ENCODE data around the gene EFCAB14. TPM values are rescaled to one million over a fixed set of nuclear protein-coding genes. Genes with fewer than 3 reads are reported as not detected.

The EFCAB14 gene
- polyA plus RNA-seq, 1 donor from 2014 or later = 7.6 TPM

DNA sequence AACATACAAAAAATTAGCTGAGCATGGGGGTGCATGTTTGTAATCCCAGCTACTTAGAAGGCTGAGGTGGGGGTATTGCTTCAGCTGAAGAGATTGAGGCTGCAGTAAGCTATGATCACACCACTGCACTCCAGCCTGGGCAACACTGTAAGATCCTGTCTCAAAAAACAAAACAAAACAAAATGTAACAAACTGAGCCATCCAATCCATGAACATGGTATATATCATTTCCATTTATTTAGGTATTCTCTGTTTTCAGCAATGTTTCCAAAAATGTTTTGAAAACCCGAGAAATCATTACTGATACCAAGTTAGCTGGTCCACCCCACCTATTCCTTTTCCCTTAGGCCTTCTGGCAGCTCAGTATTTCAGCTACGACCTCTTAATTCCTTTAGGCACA, 69.2 kb downstream of the EFCAB14 start:
- Histone ChIP-seq H3K9ac (ENCODE audit: low read length) (no peak overlapping the region), H3K27me3 (ENCODE audit: insufficient read depth, low read depth, low read length) (no peaks in the 10 kb centered on the region), H3F3A (ENCODE audit: insufficient read depth, low read length, poor library complexity, severe bottlenecking) (no peaks in the 10 kb centered on the region), H2AFZ (ENCODE audit: low read depth, low read length) (no peak overlapping the region), H3K27ac (ENCODE audit: low read length) (no peak overlapping the region), H4K20me1 (ENCODE audit: insufficient read depth) (no peaks in the 10 kb centered on the region), H3K9me2 (ENCODE audit: insufficient read depth, low read length) (no peaks in the 10 kb centered on the region), H3K9me3 (ENCODE audit: low read length) (peaks cover 6% of the 10 kb centered on the region), H3K4me2 (ENCODE audit: low read length) (no peak overlapping the region), H3K79me2 (replicated peaks; ENCODE audit: insufficient read depth, low read length) (no peaks in the 10 kb centered on the region), H3K4me3 (ENCODE audit: low read length) (no peak overlapping the region), H3K36me3 (ENCODE audit: insufficient read depth, low read length) (peaks cover 19% of the 10 kb centered on the region)
- TF ChIP-seq EP300 (conservative IDR thresholded peaks at IDR 0.05; ENCODE audit: poor library complexity, severe bottlenecking) (no peak), TAF1 (IDR thresholded peaks at IDR 0.05; ENCODE audit: low read depth) (no peak), MXI1 (conservative IDR thresholded peaks at IDR 0.05; ENCODE audit: poor library complexity, severe bottlenecking) (no peak), POLR2AphosphoS5 (IDR thresholded peaks at IDR 0.05) (no peak), EZH2 (IDR thresholded peaks at IDR 0.05; ENCODE audit: borderline replicate concordance, insufficient read depth, low read length, poor library complexity, severe bottlenecking) (no peak), SMC3 (conservative IDR thresholded peaks at IDR 0.05; ENCODE audit: poor library complexity) (no peak), RAD21 (conservative IDR thresholded peaks at IDR 0.05) (no peak)
- TF ChIP-seq, protein P1, sequence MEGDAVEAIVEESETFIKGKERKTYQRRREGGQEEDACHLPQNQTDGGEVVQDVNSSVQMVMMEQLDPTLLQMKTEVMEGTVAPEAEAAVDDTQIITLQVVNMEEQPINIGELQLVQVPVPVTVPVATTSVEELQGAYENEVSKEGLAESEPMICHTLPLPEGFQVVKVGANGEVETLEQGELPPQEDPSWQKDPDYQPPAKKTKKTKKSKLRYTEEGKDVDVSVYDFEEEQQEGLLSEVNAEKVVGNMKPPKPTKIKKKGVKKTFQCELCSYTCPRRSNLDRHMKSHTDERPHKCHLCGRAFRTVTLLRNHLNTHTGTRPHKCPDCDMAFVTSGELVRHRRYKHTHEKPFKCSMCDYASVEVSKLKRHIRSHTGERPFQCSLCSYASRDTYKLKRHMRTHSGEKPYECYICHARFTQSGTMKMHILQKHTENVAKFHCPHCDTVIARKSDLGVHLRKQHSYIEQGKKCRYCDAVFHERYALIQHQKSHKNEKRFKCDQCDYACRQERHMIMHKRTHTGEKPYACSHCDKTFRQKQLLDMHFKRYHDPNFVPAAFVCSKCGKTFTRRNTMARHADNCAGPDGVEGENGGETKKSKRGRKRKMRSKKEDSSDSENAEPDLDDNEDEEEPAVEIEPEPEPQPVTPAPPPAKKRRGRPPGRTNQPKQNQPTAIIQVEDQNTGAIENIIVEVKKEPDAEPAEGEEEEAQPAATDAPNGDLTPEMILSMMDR (IDR thresholded peaks at IDR 0.05; ENCODE audit: poor library complexity, severe bottlenecking) = no peak
- TF ChIP-seq, protein P2, sequence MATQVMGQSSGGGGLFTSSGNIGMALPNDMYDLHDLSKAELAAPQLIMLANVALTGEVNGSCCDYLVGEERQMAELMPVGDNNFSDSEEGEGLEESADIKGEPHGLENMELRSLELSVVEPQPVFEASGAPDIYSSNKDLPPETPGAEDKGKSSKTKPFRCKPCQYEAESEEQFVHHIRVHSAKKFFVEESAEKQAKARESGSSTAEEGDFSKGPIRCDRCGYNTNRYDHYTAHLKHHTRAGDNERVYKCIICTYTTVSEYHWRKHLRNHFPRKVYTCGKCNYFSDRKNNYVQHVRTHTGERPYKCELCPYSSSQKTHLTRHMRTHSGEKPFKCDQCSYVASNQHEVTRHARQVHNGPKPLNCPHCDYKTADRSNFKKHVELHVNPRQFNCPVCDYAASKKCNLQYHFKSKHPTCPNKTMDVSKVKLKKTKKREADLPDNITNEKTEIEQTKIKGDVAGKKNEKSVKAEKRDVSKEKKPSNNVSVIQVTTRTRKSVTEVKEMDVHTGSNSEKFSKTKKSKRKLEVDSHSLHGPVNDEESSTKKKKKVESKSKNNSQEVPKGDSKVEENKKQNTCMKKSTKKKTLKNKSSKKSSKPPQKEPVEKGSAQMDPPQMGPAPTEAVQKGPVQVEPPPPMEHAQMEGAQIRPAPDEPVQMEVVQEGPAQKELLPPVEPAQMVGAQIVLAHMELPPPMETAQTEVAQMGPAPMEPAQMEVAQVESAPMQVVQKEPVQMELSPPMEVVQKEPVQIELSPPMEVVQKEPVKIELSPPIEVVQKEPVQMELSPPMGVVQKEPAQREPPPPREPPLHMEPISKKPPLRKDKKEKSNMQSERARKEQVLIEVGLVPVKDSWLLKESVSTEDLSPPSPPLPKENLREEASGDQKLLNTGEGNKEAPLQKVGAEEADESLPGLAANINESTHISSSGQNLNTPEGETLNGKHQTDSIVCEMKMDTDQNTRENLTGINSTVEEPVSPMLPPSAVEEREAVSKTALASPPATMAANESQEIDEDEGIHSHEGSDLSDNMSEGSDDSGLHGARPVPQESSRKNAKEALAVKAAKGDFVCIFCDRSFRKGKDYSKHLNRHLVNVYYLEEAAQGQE (IDR thresholded peaks at IDR 0.05; ENCODE audit: borderline replicate concordance) = no peak

DNA sequence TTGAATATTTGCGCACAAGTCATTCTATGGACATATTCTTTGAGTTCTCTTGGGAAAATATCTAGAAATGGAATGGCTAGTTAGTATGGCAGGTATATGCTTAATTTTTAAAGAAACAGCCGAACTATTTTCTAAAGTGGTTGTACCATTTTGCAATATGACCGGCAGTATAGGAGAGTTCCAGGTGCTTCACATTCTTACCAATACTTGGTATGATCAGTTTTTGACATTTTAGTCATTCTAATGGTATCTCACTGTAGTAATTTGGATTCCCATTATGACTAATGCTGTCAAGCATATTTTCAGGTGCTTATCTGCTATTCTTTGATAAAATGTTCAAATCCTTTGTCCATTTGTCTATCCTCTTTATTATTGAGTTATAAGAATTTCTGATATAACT, 71.3 kb downstream of the EFCAB14 start:
- H3K9me3 ChIP-seq (ENCODE audit: low read length) = peaks cover 6% of the 10 kb centered on the region
- H3K27me3 ChIP-seq (ENCODE audit: insufficient read depth, low read depth, low read length) = no peaks in the 10 kb centered on the region
- H3K27ac ChIP-seq (ENCODE audit: low read length) = no peak overlapping the region
- peaks cover 19% of the 10 kb centered on the region for H3K36me3 ChIP-seq (ENCODE audit: insufficient read depth, low read length)
- H3K4me3 ChIP-seq (ENCODE audit: low read length) = no peak overlapping the region
- no peaks in the 10 kb centered on the region for H3K79me2 ChIP-seq (replicated peaks; ENCODE audit: insufficient read depth, low read length)
- no peaks in the 10 kb centered on the region for H3F3A ChIP-seq (ENCODE audit: insufficient read depth, low read length, poor library complexity, severe bottlenecking)
- TF ChIP-seq, protein P1 (IDR thresholded peaks at IDR 0.05; ENCODE audit: poor library complexity, severe bottlenecking) = no peak
- TF ChIP-seq RAD21 (conservative IDR thresholded peaks at IDR 0.05) = no peak
- TF ChIP-seq, protein P2 (IDR thresholded peaks at IDR 0.05; ENCODE audit: borderline replicate concordance) = no peak
- H2AFZ ChIP-seq (ENCODE audit: low read depth, low read length) = no peak overlapping the region
- no peak overlapping the region for H3K9ac ChIP-seq (ENCODE audit: low read length)
- H3K4me2 ChIP-seq (ENCODE audit: low read length) = no peak overlapping the region
- no peaks in the 10 kb centered on the region for H3K9me2 ChIP-seq (ENCODE audit: insufficient read depth, low read length)
- H4K20me1 ChIP-seq (ENCODE audit: insufficient read depth) = no peaks in the 10 kb centered on the region

Measured in neural cell (in vitro differentiated cells).